Subcutaneous abdominal adipose tissue (tissue), 5 donors: ENCODE data around the gene HDAC10.
"Not testable (repeated sequence)": the region's sequence is repeated elsewhere in the genome, so short reads cannot be mapped to it uniquely, and the experiment has no call there.

Source experiments
- H3K27ac ChIP-seq: one replicate; pipeline ENCODE4 v1.7.0; 2013; ENCODE audit warnings: low read depth, mild to moderate bottlenecking, inconsistent platforms, low read length, moderate library complexity
- H3K27me3 ChIP-seq, 5 donors: one replicate each; pipeline ENCODE4 v1.7.0; 2013; ENCODE audit warnings: low read length in 5 of 5, inconsistent platforms in 1 of 5; ENCODE audit not compliant: control insufficient read depth in 5 of 5, insufficient read depth in 4 of 5
- H3K36me3 ChIP-seq, 5 donors: one replicate each; pipeline ENCODE4 v1.7.0; 2013; ENCODE audit warnings: low read length in 5 of 5; ENCODE audit not compliant: control insufficient read depth in 5 of 5, insufficient read depth in 5 of 5
- H3K4me1 ChIP-seq, 5 donors: one replicate each; pipeline ENCODE4 v1.7.0; 2013; ENCODE audit warnings: low read length in 5 of 5, mild to moderate bottlenecking in 3 of 5, moderate library complexity in 1 of 5; ENCODE audit not compliant: control insufficient read depth in 5 of 5, insufficient read depth in 5 of 5
- H3K4me3 ChIP-seq, 5 donors: one replicate each; pipeline ENCODE4 v1.7.0; 2013; ENCODE audit warnings: low read length in 5 of 5, low read depth in 1 of 5
- H3K9ac ChIP-seq, 5 donors: one replicate each; pipeline ENCODE4 v1.7.0; 2013; ENCODE audit warnings: low read length in 5 of 5, mild to moderate bottlenecking in 4 of 5, moderate library complexity in 3 of 5
- H3K9me3 ChIP-seq, 5 donors: one replicate each; pipeline ENCODE4 v1.7.0; 2013; ENCODE audit warnings: low read length in 5 of 5; ENCODE audit not compliant: control insufficient read depth in 5 of 5
- donor health status: healthy.
- donor health status: healthy.
- donor health status: healthy.
- donor health status: healthy.
- donor health status: healthy.

The HDAC10 gene

DNA sequence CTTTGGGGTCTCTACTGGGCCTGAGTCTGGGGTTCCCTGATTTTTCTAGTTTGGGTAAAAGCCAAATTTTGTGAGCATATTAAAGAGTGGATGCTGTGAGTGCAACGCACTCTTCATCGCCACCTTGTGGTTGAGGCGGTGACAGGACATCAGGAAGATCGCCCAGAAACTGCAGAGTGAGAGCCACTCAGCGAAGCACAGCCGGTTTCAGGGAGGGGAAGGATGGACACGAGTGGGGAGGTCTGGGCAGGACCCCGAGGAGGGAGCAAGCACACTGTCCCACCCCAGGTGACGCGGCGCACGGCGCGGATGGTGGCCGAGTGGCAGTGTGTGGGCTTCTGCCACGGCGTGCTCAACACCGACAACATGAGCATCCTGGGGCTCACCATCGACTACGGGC lies 41.2 kb downstream of the HDAC10 start:
- Histone ChIP-seq H3K36me3 (peaks cover 4 to 80% (median 61%) of the 10 kb centered on the region in 5 donors), H3K9ac (no peak overlapping the region), H3K4me1 (peaks cover 0 to 36% (median 25%) of the 10 kb centered on the region in 5 donors), H3K9me3 (no peaks in the 10 kb centered on the region), H3K27ac (no peak overlapping the region), H3K4me3 (no peak overlapping the region), H3K27me3 (no peaks in the 10 kb centered on the region)

DNA sequence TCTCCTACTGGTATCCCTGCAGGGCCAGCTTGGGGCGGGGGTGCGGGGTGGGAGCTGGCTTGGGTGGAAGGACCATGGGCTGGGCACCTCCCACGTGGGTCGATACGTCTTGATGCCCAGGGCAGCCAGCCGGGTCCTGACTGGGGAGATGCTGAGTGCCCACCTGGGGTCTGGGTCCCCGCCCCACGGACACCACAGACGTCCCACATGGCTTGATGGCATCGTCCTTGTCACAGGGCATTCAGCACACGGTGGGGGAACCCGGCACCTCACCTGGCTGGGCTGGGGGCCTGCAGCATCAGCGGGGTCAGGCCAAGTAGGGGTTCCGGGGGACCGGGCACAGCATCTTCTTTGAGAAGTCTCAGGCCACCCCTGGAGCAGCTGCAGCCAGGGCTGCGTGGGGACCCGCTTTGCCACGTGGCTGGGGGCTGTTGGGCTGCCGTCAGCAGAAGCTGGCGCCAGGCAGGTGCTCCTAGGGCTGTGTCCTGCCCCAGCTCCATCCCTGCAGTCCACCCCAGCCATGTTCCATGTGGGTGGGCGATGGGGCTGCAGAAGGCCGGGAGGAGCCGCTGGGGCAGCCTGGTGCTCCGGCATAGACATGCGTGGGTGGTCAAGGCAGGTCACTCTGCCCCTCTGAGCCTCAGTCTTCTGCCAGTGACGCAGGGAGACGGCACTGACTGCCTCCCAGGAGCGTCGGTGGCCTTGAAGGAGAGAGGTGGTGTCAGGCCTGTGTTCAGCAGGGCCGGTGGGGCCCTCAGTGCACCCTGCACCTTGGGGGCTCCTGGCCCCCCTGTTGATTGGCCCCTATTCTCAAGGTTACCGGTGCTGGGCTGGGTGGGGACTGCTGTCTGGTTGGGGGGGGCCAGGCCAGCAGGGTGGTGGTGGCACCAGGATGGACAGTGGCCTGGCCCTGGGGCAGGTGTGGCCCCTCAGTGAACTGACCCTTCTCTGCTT lies 41.8 kb downstream of the HDAC10 start:
- Histone ChIP-seq H3K4me1 (peaks cover 0 to 39% (median 25%) of the 10 kb centered on the region in 5 donors), H3K27me3 (no peaks in the 10 kb centered on the region), H3K27ac (no peak overlapping the region), H3K36me3 (peaks cover 4 to 75% (median 58%) of the 10 kb centered on the region in 5 donors), H3K4me3 (no peak overlapping the region), H3K9ac (no peak overlapping the region), H3K9me3 (no peaks in the 10 kb centered on the region)

DNA sequence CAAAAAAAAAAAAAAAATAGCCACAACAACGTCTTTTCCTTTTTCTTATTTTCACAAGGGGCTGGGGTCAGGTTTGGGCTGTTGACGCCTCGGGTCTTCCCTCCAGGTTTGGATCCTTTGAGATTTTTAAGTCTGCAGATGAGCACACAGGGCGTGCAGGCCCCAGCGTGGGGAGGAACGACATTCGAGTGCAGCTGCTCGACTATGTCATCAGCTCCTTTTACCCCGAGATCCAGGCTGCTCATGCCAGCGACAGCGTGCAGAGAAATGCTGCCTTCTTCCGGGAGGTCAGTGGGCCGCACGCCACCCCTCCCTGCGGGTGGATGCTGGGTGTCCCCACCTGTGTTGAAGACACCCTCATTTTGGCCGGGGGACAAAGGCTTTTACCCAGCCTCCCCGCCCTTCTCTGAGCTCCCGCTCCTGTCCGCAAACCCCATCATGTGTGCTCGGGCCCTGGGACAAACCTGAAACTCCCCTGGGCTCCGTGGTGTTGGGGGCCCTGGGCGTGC lies 42.6 kb downstream of the HDAC10 start:
- Histone ChIP-seq H3K4me3 (no peak overlapping the region), H3K27ac (no peak overlapping the region), H3K9ac (no peak overlapping the region), H3K9me3 (no peaks in the 10 kb centered on the region), H3K36me3 (peaks cover 7 to 69% (median 56%) of the 10 kb centered on the region in 5 donors), H3K4me1 (peaks cover 0 to 39% (median 25%) of the 10 kb centered on the region in 5 donors), H3K27me3 (no peaks in the 10 kb centered on the region)

DNA sequence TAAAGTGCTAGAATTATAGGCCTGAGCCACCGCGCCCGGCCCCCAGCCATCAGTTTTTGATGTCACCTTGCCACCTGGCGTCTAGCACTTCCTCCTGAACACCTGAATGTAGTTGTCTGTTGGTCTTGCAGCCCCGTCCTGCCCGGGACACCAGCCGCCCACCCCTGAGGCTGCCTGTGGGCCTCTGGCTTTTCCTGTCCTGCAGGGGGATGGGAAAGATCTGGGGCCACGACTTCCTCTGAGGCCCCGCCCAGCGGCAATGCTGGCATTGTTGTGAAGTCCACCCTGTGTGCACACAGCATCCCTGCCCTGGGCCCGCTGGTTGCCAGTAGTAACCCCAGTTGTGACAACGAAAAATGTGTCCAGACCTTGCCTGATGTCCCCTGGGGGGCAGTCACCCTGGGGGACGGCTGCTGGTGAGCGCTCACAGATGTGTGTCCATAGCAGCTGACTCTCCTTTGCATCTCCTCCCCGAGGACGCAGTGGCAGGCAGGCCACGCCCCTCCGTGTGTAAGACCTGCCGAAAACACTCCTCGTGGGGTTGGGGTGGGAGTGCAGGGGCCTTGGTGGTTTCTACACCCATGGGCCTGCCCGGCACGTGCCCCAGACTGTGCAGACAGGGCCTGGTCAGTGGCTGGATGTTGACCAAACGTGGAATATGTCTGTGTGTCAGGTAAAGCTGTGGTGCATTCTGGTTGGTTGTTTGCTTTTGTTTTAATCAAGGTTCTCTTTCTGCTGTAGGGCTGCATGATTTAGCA lies 43.5 kb downstream of the HDAC10 start:
- no peak overlapping the region for H3K9ac ChIP-seq
- H3K4me3 ChIP-seq, result no peak overlapping the region
- H3K9me3 ChIP-seq, result no peaks in the 10 kb centered on the region
- no peak overlapping the region for H3K27ac ChIP-seq
- H3K27me3 ChIP-seq, result no peaks in the 10 kb centered on the region
- H3K4me1 ChIP-seq, result peaks cover 0 to 40% (median 27%) of the 10 kb centered on the region in 5 donors
- peaks cover 7 to 60% (median 48%) of the 10 kb centered on the region in 5 donors for H3K36me3 ChIP-seq

DNA sequence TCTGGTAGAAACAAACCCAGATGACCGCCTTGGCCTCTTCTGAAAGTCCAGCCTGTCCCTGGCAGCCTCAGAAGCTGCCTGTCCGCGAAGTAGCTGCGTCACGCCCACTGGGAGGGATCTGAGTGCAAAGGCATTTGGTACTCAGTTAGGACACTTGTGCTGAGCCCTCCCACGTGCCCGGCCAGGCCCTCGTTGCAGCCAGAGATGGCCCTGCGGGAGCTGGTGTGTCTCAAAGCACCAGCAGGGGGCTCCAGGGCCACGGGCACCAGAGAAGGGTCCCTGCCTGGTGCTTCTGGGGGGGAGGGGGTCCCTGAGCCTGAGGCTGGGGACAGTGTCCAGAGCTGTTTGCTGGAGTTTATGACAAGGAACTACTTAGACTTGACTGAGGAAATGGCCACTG lies 44.5 kb downstream of the HDAC10 start:
- Histone ChIP-seq H3K27ac (no peak overlapping the region), H3K4me3 (no peak overlapping the region), H3K36me3 (peaks cover 6 to 52% (median 43%) of the 10 kb centered on the region in 5 donors), H3K27me3 (no peaks in the 10 kb centered on the region), H3K4me1 (peaks cover 0 to 50% (median 37%) of the 10 kb centered on the region in 5 donors), H3K9me3 (no peaks in the 10 kb centered on the region), H3K9ac (no peak overlapping the region)

DNA sequence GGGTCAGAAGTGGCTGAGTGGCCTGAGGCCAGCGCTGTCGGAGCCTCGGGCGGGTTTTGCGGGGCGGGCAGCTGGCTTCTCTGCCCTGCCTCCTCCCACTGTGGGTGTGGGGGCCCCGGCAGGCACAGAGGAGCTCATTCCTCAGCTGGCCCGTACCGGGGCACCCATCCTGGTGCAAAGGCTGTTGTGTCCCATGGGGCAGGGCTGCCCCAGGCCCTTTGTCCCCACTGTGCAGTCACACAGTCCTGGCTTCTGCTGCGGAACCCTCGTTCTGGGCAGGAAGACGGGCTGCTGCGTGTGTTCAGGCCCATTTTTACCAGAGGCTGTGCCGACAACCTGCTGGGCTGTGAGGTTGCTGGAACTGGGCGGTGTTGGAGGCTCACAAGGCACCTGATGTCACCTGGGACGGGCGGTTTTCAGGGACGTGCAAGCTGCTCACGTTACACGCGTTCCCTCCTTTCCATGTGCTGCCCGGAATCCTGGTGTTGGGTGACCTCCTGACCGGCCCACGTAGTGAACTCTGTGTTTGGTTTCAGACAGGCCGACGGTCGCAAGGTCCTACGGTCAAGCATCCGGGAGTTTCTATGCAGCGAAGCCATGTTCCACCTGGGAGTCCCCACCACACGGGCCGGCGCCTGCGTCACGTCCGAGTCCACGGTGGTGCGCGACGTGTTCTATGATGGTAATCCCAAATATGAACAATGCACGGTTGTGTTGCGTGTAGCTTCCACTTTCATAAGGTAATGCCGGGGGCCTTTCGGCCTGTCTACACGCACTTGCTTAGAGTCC lies 45.1 kb downstream of the HDAC10 start:
- no peaks in the 10 kb centered on the region for H3K9me3 ChIP-seq
- H3K9ac ChIP-seq, result peak overlapping the region in 1 of 5 donors; percentile 52
- no peak overlapping the region for H3K27ac ChIP-seq
- peaks cover 0 to 54% (median 40%) of the 10 kb centered on the region in 5 donors for H3K4me1 ChIP-seq
- peaks cover 6 to 47% (median 38%) of the 10 kb centered on the region in 5 donors for H3K36me3 ChIP-seq
- no peak overlapping the region for H3K4me3 ChIP-seq
- no peaks in the 10 kb centered on the region for H3K27me3 ChIP-seq

DNA sequence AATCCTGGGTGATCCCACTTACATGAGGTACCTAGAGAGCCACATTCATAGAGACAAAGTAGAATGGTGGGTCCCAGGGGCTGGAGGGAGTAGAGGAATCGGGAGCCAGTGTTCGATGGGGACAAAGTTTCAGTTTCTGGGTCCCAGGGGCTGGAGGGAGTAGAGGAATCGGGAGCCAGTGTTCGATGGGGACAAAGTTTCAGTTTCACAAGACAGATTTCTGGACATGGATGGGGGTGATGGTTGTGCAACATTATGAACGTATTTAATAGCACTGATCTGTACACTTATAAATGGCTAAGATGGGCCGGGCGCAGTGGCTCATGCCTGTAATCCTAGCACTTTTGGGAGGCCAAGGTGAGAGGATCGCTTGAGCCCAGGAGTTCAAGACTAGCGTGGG lies 46.1 kb downstream of the HDAC10 start:
- H3K4me1 ChIP-seq, result peaks cover 0 to 58% (median 45%) of the 10 kb centered on the region in 5 donors
- not testable (repeated sequence) for H3K27ac ChIP-seq, H3K27me3 ChIP-seq, H3K9me3 ChIP-seq, H3K4me3 ChIP-seq
- peaks cover 6 to 37% (median 28%) of the 10 kb centered on the region in 5 donors for H3K36me3 ChIP-seq
- peak overlapping the region in 2 of 5 donors; percentile 26 to 49 for H3K9ac ChIP-seq

DNA sequence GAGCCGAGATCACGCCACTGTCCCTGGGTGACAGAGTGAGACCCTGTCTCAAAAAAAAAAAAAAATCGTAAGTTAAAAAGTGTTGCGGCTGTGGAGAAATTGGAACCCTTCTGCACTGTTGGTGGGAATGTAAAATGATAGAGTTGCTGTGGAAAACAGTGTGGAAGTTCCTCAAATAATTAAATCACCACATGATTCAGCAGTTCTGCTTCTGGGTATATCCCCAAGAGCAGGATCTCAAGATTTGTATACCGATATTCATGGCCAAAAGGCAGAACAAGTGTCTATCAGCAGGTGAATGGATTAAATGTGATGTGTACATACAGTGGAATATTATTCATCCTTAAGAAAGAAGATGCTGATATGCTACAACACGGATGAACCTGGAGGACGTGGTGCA lies 46.5 kb downstream of the HDAC10 start:
- H3K27me3 ChIP-seq, result no peaks in the 10 kb centered on the region
- H3K4me1 ChIP-seq, result peaks cover 0 to 63% (median 49%) of the 10 kb centered on the region in 5 donors
- H3K27ac ChIP-seq, result no peak overlapping the region
- H3K36me3 ChIP-seq, result peaks cover 6 to 35% (median 28%) of the 10 kb centered on the region in 5 donors
- no peaks in the 10 kb centered on the region for H3K9me3 ChIP-seq
- H3K9ac ChIP-seq, result peak overlapping the region in 2 of 5 donors; percentile 26 to 49
- H3K4me3 ChIP-seq, result no peak overlapping the region

DNA sequence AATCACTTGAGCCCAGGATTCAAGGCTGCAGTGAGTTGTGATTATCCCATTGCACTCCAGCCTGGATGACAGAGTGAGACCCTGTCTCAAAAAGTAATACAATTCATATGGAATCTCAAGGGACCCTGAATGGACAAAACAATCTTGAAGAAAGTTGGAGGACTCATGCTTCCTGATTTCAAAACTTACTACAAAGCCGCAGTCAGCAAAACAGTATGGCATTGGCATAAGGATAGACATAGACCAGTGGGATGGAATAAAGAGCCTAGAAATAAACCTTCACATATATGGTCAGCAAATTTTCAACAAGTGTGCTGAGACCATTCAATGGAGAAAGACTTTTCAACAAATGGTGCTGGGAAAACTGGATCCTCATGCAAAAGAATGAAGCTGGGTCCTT lies 47.8 kb downstream of the HDAC10 start:
- peaks cover 0 to 61% (median 50%) of the 10 kb centered on the region in 5 donors for H3K4me1 ChIP-seq
- H3K36me3 ChIP-seq, result peaks cover 6 to 32% (median 18%) of the 10 kb centered on the region in 5 donors
- no peaks in the 10 kb centered on the region for H3K27me3 ChIP-seq
- H3K9me3 ChIP-seq, result no peaks in the 10 kb centered on the region
- no peak overlapping the region for H3K4me3 ChIP-seq
- H3K9ac ChIP-seq, result no peak overlapping the region
- H3K27ac ChIP-seq, result no peak overlapping the region
